IPS-11a (cell line): ENCODE data around the gene ZNF407.

Experiments used
- H3K4me3 ChIP-seq: one replicate; pipeline ENCODE4 v1.5.1; 2013; ENCODE audit warnings: low read depth, low read length, control low read depth

ZNF407 gene

GRCh38 chr18:74868461-74868860, 270.8 kb downstream of the ZNF407 start:
- H3K4me3 ChIP-seq, result no peak overlapping the region

- H3K4me3 ChIP-seq, result no peak overlapping the region
Observed at GRCh38 chr18:74869904-74870863, 272.5 kb downstream of the ZNF407 start.

- no peak overlapping the region for H3K4me3 ChIP-seq
Observed at GRCh38 chr18:74870950-74871349, 273.3 kb downstream of the ZNF407 start.

GRCh38 chr18:74873629-74874028, 276.0 kb downstream of the ZNF407 start:
- no peak overlapping the region for H3K4me3 ChIP-seq

DNA sequence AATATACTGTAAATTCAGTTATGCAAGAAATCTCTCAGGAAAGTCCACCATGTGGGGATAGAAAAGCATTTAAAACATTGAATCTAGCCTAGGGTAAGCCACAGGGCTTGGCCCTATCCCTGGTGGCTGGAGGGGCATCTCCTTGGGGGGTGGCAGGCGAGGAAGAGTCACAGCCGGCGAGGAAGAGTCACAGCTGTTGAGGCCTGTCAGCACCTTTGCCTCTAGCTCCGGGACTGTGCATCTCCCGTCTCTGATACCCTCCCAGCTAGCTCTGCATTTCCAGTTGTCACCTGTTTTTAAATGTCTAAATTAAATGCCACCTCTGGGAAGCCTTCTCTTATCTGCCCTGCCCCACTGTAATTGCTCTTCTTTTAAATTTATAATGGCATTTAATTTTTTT, 276.7 kb downstream of the ZNF407 start:
- H3K4me3 ChIP-seq, result no peak overlapping the region

DNA sequence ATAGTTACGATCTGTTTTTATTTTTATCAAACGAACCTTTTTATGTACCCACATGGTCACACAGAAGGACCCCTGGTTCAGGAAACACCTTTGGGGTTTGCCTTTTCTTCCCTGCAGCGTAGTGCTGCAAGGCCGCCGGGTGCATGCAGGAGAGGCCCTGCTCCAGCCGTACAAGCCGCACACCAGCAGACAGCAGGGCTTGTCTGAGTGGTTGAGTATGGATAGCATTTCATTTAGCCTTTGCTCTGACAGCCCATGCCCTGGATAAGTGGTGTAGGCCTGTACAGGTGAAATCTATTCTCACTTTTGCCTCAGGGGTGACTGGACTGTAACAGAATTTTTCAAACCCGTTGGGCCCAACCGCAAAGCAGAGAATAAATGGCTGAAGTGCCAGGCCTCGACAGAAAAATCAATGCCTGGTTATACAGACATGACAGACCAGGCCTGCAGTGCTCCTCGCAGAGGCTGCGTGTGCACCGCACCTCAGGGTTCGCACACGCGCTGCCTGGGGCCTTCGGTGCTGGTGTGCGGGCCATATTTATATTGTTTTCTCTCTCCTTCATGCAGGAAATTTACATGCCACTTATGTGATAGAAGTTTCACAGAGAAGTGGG, 279.1 kb downstream of the ZNF407 start:
- no peak overlapping the region for H3K4me3 ChIP-seq

- no peak overlapping the region for H3K4me3 ChIP-seq
Observed at GRCh38 chr18:74878267-74878666, 280.6 kb downstream of the ZNF407 start.

DNA sequence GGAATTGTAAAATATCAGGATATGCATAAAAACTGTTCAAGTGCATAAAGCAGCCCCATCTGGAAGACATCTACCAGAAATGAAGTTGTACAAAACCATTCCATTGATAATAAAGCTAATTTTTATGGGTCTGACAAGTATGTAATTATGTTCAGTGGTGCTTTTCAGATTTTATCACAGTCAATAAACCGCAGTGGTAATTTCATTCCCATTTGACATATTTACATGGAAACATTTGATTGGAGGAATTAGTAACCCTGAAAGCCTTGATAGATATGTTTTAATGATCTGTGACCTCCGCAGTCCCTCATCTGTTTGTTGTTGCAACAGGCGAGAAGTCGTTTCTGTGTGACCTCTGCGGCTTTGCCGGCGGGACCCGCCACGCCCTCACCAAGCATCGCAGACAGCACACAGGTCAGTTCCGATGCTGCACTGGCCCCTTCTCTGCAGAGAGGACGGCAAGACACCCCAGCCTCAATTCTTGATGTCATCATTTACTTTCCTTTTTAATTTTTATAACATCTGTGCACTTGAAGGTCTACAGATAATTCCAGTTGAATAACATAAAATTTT, 283.1 kb downstream of the ZNF407 start:
- no peak overlapping the region for H3K4me3 ChIP-seq

DNA sequence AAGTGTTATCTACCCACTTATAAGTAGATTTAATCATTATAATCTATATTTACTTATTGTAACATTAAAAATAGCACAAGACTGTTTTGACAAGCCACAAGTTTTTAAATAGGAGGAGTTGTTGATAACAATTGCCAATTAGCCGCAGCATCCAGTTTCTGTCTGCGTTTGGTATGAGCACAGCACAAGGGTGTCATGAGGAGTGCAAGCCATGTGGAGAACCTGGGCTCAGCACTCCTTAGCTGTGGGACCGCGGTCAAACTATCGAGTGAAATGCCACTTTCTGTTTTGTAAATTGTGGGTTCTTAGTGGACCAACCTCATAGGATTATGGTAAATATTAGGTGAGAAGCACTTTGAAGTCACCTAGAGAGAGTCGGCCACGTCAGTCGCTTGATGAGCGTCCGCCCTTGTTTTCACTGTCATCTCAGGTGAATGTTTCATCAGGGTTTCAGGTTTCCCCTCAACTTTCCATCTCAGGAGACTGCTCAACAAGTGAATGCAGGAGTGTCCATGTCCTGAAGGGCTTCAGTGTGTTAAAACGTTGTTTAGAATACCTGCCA, 294.5 kb downstream of the ZNF407 start:
- no peak overlapping the region for H3K4me3 ChIP-seq

- H3K4me3 ChIP-seq, result no peak overlapping the region
Observed at GRCh38 chr18:74895686-74896085, 298.0 kb downstream of the ZNF407 start.

GRCh38 chr18:74896390-74896991, 298.8 kb downstream of the ZNF407 start:
- H3K4me3 ChIP-seq, result no peak overlapping the region

DNA sequence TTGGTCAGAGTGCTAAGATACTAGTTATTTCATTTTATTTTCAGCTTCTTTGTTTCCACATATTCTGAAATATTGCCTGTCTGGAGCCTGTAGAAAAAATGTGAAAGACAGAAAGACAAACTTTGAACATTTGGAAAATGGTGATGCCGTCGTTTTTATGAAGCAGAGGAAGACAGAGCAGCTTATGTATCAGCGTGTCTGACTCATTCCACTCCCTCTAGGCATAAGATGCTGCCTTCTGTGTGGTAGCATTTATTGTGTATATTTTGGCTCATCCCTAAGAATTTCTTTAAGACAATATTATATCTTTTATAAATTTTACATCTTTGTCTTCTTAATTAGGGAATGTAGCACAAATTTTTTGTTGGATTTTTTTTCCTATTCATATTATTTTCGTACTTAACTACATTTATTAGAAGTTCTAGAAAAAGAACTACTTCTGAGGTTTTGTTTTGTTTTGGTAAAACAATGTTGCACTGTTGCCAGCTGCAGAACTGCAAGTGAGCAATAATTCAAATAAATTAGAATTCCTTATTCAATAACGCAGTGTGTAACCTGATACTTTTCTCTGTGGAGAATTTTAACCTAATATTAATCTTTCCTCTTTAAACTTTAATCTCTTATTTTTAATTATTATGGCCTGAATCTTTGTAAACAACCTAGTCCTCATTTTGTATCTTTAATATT, 300.4 kb downstream of the ZNF407 start:
- no peak overlapping the region for H3K4me3 ChIP-seq

GRCh38 chr18:74898965-74899364, 301.3 kb downstream of the ZNF407 start:
- no peak overlapping the region for H3K4me3 ChIP-seq

DNA sequence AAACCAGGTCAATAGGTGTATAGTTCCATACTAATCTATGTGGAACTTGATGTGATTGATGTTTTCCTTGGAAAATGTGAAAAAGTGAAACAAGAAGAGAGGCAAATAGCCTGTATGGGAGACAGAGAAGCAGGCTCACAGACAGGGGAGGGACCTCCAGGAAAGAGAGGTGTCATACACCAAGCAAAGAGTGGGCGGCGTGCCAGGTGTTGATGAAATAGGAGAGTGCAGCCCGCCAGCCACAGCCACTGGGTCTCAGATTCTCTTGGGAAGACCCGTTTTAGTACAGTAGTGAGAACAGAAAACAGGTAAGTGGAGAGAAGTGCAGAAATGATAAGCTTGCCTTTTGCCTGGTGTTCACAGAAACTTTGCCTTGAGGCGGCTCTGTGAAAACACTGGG, 301.9 kb downstream of the ZNF407 start:
- H3K4me3 ChIP-seq, result no peak overlapping the region

DNA sequence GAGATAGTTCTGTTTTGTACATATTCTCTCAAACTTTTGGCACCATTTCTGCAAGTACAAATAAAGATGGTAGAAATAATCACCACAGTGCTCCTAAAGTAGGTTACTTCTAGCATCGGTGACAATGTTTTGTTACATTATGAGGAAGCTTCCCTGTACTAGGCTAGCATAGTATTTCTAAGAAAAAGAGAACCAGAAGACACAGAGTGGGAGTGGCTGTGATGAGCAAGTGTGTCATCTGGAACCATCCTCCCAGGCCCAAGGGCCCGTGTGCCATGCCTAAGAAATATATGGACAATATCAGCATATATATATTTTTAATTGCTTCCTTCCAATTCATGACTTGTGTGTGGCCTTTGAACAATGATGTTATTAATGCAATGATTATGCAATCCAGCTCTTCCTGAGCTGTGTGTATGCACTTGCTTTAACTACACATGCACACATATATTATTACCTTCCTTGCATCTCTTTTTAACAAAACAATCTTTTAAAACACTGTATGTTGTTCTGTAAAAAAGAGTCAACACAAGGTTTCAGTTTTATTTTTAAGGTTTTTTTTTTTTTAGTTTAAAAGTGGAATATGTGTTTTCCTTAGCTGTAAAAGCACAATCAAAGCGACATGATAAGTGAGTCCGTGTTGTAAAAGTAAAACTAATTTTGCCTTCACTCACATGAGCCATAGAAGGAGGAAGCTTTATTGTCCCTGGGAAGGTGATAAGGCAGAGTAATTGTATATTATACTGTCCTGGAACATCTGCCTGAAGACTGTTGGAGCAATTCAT, 303.9 kb downstream of the ZNF407 start:
- no peak overlapping the region for H3K4me3 ChIP-seq

GRCh38 chr18:74902147-74902455, 304.4 kb downstream of the ZNF407 start:
- no peak overlapping the region for H3K4me3 ChIP-seq

- H3K4me3 ChIP-seq, result no peak overlapping the region
Observed at GRCh38 chr18:74905247-74905646, 307.6 kb downstream of the ZNF407 start.

DNA sequence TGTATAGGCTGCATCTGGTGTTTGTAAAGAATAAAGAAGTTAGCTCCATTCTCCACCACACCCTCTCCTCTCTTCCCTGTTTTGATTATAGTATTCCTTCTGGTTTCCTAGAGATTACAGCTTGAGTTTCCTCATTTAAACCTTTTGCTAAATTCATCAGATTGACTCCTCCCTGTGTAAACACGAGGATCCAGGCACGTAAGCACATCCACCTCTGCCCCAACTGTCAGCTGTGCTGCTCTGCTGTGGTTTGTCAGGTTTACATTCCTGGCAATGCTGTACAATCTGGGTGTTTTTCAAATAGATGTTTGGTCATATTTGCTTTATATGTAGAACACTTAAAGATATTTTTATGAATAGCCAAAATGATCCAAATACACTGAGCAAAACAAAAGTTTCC, 308.5 kb downstream of the ZNF407 start:
- H3K4me3 ChIP-seq, result no peak overlapping the region

- H3K4me3 ChIP-seq, result no peak overlapping the region
Observed at GRCh38 chr18:74914052-74914591, 316.5 kb downstream of the ZNF407 start.

- H3K4me3 ChIP-seq, result no peak overlapping the region
Observed at GRCh38 chr18:74914648-74915047, 317.0 kb downstream of the ZNF407 start.
